ENCODE results near the gene BCAS3.

BCAS3 gene

DNA sequence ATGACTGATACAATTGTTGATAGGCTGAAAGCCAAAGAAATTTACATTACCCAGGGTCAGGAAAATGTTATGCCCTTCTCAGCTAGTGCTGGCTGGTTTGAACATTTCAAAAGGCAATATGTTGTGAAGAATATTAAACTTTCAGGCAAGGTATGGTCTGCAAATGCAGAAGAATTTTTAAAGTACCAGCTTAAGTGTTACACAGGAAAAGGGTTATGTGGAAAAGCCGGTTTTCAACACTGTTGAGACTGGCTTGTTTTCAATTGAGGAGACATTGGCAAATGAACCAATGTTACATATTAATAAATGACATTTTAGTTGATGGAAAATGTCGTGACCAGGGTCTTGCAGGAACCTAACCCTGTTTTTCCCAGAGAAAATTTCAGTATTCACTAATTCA lies 506.1 kb downstream of the BCAS3 start:
- DNase-seq (ENCODE audit: low read depth in 2 of 2, low spot score in 1 of 2), result no peak

DNA sequence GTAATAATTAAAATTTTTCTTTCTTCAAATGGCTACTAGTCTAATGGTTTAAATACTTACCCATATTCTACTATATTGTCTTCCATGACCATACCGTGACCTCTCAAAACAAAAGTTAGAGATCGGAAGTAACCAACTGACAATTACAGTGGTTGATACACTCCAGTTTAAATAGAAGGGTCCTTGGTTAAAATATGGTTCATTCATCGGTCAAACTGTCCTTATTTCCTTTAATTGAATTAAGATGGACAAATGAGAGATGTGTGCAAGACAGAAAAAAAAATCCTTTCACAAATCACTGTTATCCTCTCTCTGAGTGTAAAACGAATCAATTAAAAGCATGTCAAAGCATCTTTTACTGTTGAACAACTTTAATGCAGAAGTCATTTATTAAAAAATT lies 507.7 kb downstream of the BCAS3 start:
- DNase-seq (ENCODE audit: low read depth in 2 of 2, low spot score in 1 of 2), result no peak

DNA sequence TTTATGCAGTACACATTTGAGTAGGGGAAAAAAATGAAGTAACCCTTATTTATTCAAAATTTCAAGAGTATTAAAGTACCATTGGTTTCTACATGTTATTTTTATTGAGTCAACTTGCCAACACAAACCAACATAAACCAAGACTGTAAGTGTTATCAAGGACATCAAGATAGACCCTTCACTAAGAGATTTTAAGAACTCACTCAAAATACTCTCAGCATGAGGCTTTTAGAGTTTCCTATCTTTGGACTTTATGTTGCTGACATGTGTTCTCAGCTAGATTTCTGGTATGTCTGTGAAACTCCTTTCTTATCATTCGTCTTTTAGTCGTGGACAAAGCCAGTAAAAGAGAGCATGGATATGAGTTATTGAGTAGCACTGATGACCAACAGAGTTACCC lies 509.4 kb downstream of the BCAS3 start:
- DNase-seq (ENCODE audit: low read depth in 2 of 2, low spot score in 1 of 2), result no peak

DNA sequence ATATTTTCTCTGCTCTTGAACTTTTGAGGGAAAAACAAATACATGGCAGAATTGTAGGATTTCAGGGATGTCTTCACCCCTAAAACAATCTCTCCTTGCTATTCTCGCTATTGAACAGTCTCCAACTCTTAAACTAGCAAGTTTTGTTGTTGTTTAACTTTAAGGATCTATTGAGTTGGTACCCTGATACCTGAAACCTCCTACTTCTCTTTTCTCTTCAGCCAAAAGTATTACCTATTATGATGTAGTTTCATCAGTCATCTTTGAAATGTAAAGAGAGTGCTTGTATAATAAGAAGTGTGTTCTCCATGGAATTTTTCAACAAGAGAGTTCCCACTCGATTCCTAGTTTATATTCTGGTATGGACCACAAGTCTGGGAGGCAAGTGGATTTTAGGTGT lies 510.4 kb downstream of the BCAS3 start:
- DNase-seq (ENCODE audit: low read depth in 2 of 2, low spot score in 1 of 2), result no peak

DNA sequence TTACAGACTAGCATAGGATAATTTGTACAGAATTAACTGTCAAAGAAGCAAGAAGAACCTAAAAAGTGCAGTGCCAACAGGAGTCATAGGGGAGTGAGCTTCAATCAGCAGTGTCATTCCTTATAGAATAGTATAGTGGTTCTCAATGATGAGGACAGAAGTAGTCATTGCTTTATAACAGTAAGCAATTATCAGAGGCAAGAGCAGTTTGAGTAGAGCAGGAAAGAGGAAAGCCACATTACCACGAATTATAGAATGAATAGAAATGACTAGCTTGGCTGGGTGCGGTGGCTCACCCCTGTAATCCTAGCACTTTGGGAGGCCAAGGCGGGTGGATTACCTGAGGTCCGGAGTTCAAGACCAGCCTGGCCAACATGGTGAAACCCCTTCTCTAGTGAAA lies 512.3 kb downstream of the BCAS3 start:
- no peak for DNase-seq (ENCODE audit: low read depth in 2 of 2, low spot score in 1 of 2)

DNA sequence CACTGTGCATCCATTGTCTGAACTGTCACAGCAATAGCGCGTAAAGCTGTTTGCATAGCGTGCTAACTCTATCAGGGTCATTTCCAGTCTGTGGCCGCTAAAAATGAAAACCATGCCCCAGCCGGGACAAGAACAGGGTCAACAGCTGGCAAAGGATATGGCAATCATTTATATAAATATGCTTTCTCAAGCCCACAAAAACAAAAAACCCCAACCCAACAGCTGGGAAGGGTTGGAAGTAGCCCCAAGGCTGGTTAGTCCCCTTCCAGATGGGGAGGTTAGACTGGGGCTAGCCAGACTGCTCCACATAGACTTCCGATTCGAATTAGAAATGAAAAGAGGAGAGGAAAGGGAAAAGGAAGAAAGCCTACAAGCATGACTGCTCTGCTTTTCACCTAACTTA lies 518.7 kb downstream of the BCAS3 start:
- DNase-seq (ENCODE audit: low read depth in 2 of 2, low spot score in 1 of 2), result no peak

DNA sequence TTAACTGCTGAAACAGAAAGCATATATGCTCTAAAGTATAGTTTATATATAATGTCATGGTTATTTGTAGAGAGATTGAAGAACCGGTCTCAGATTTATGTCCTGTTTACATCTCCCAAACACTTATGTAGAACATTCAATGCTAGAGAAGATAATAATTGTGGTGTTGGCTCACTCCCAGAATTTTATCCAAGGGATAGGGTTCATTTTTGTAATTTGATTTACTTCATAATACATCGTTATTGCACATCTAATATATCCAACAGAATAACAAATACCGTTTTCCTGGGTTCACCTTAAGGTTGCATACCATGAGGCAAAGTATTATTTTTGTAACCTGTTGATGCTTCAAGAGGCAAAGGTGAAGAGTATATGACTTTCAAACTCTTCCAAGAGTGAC lies 519.1 kb downstream of the BCAS3 start:
- DNase-seq (ENCODE audit: low read depth in 2 of 2, low spot score in 1 of 2), result no peak

DNA sequence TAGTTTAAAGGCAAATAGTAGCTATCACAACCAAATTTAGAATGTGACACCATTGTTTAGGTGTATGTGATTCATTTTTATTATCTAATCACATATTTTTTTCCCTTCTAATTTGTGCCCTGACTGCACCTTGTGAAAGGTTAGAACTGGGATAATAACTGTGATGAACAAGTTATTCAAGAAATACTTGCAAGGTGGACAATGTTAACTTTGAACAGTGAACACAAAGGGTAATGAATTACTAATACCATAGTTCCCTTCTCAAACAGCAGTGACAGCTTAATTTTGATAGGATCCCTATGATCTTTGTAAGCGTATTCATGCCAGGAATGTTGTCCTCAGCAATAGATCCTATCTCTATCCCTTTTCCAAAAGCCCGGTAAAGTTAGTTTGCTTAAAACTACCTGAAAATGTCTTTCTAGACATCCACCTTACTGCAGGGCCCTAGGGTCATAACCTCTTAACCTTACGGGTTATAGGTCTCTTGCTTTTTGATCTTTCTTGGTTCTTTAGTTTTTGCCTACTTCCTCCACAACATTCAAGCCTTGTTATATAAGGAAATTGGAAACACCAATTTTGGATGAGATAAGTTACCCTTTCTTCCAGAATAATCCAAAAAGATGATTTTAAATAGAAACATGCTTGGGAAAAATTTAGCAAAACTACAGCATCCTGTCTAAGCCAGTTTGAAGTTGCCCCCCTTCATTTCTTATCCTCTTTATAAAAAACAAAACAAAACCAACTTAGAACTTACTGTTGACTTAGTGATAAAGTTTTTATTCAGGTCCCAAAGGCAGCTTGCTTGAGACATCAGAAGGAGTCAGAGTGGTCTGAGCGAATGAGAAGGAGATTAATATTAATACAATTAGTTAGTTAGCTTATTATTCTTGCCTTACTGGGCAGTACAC lies 522.0 kb downstream of the BCAS3 start:
- no peak for DNase-seq (ENCODE audit: low read depth in 2 of 2, low spot score in 1 of 2)

DNA sequence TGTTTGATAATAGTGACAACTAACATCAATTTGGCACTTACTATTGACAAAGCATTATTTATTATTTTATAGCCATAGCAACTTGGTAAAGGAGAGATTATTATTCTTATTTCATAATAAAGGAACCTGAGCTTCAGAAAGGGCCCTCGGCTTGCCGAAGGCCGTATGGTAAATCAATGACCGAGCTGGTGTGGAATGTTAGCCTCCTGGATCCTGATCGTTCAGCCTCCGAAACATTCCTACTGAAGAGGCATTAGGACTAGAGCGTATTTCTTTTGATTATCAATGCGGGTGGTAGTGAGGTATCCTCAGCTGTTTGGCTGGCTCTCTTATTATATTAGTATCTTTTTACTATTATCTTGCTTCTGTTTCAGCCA lies 522.7 kb downstream of the BCAS3 start:
- DNase-seq (ENCODE audit: low read depth in 2 of 2, low spot score in 1 of 2), result no peak

DNA sequence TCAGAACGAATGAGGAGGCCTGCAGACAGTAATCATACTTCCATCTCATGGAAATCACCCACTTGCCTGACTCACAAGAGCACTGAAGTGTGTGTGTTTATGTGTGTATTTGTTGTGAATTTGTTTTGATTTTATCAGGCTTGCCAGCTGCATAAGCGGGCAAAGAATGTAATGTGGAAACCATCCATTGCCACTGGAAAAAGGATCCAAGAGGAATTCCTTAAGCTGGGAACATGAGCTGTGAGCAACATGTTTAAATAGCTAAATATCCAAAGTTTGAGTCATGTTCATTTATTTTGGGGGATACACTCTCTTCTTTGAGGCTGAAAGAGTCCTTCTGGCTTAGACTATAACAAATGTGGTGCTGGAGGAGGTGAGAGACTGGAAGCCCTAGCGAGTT lies 523.6 kb downstream of the BCAS3 start:
- no peak for DNase-seq (ENCODE audit: low read depth in 2 of 2, low spot score in 1 of 2)

DNA sequence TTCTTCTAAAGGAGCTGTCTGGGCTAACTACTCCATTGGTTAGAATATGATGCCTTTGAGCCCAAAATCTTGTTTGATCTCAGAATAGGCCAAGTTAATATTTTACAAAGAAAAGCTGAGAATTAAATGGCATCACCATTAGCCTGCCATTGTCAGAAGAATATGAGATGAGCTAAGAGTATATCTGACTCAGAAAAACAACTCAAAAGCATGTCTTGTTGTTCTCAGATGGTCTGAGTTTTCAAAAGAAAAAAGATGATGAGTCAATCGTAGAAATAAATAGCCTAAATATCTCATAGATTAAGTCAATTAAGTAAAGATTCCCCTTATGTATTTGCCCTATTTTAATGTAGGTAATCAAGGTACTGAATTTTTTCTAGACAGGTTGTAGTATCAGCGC lies 524.9 kb downstream of the BCAS3 start:
- DNase-seq (ENCODE audit: low read depth in 2 of 2, low spot score in 1 of 2), result no peak

DNA sequence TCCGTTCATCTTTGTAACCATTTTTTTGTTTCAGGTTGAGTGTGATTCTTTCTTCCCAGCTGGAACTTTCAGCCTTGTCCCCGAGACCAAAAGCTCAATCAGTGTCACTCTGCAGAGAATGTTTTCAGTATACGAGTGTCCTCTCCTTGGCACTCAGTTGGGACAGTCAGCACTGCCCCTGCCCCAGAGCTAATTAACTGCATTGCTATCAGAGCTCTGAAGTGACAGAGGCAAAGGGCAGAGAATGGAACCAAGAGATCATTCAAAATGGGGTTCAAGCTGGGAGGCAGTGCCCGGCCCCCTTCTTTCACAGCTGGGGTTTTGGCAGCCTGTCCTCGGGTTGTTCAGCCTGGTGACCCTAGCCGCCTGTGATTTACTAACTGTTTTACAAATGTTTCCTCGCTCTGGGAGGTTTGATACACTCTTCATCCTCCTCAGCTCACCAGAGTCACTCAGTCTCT lies 526.0 kb downstream of the BCAS3 start:
- no peak for DNase-seq (ENCODE audit: low read depth in 2 of 2, low spot score in 1 of 2)

DNA sequence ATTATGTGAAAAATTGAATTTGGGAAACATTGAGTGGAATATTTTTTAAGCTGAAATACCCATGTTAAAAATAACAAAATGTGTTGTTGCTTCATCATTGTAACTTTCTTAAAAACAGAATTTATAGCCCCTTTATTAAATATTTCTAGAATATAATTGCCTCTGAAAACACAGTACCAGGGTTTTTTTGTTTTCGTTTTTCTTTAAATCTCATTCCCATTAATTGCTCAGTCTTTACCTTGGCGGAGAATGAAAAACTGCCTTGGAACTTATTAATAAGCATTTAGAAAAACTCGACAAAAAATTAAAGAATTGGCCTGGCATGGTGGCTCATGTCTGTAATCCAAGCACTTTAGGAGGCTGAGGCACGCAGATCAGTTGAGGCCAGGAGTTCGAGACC lies 526.8 kb downstream of the BCAS3 start:
- no peak for DNase-seq (ENCODE audit: low read depth in 2 of 2, low spot score in 1 of 2)

DNA sequence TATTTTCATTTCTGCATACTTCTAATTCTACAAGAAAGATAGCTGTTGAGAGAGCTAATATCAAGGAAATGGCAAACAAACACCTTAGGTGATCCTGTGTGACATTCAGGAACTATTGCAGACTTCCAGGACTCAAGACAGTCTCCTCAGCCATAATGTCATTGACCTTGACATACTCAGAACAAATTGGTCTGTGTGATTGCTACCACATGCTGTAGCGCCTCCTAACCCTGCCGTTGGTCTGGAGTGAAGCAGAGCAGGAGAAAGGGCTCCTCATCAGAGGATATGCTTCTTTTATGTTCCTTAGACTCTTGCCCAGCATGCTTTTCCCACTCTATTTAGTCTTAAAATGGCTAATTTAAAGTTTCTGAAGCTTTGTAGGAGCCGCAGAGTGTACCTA lies 527.8 kb downstream of the BCAS3 start:
- no peak for DNase-seq (ENCODE audit: low read depth in 2 of 2, low spot score in 1 of 2)

DNA sequence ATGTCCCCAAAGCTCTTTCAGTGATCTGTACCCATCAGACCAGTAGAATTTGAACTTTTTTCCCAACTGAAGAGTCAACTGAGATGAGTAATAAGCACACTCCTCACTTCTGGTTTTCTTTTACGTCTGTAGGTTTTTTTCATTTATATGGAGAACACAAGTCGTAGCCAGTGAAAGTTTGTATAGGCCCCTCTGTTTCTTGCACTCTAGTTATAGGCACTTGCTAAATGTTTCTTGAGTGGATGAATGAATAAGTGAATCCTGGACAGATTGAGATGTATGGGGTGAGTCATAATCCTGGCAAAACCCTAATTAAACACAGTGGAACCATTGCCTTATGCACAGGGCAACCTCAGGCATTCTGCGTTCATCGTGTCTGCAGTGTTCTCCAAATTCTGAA lies 528.3 kb downstream of the BCAS3 start:
- no peak for DNase-seq (ENCODE audit: low read depth in 2 of 2, low spot score in 1 of 2)

DNA sequence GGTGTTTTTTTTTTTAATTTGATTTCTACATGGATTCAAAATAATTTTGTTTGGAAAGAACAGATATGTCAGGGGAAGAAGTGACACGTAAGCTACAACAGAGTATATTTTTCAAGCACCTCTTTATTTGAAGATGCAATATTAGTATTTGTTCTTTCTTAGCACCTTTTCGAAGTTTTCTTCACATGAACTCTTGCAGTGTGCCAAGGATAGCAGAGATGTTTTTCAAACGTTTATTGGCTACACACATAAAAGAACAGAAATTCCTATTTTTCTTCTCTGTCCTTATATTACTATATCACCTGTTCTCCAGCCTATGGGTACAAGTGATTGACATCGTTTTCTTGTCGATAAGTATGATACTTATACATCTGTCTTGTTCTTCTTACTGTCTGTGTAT lies 529.3 kb downstream of the BCAS3 start:
- DNase-seq (ENCODE audit: low read depth in 2 of 2, low spot score in 1 of 2), result no peak

DNA sequence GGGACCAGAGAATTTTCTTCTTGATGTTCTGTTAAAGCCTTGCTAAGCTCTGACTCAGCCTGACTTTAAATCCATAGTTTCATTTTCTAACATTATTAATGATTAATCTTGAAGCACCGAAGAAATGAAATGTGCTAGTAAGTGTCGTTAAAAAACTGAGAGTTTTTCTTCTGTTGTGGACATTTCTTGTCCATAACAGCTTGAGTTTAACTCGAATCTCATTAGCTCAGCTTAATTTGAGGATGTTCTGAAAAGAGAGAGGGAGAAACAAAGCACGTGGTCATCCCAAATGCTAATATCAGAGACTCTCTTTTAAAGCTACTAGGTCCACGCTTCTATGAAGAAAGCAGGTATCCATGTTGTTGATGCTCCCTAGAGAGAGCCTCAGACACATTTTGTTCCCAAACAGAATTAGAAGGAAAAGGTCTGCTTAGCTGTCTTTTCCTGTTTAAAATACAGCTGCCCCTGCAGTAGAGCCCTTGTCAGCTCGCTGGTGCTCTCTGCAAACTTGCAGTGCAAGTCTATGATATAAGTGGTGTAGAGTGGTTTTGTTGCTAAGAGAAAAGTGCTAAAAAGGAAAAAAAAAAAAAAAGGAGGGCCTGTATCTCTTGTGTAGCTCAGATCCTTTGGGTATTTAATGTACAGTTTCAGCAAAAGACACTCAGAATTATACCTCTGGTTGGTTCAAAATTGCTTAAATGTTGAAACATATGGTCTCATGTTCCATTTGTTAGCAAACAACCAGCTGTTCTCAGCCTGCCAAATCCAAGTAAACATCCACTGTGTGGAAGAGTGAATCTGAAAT lies 530.9 kb downstream of the BCAS3 start:
- DNase-seq (ENCODE audit: low read depth in 2 of 2, low spot score in 1 of 2), result no peak

DNA sequence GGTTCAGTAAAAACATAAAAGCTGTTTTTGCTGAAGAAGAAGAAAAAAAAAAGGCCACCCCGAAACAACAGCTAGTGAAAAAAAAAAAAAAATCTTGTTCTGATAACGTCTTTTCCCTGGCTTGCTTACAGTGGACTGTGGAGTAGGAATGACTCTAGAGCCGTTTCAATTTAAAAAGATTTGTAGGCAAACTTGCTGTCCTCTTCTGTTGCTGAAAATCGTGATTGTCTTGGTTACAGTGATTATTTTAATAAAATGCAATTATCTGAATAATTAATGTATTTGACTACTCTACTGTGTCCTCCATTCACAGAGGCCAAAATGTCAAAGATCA lies 531.4 kb downstream of the BCAS3 start:
- no peak for DNase-seq (ENCODE audit: low read depth in 2 of 2, low spot score in 1 of 2)

DNA sequence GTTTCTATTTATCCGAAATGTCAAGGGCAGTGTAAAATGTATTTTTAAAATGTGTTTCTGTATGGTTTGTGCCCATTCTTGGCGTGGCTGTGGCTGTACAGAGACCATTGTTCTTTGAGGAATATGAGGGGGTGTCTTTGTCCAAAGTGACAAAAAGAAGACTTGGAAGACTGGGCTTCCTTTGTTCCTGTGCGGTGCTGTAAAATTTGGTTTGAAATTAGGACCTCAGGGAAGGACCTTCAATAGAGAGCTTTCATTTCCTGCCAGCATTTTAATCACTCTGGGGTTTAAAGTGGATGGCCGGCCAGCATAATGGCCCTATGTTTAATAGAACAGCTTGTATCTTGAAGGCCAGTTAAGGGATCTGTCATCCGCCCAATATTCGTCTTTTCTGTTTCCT lies 531.9 kb downstream of the BCAS3 start:
- no peak for DNase-seq (ENCODE audit: low read depth in 2 of 2, low spot score in 1 of 2)

DNA sequence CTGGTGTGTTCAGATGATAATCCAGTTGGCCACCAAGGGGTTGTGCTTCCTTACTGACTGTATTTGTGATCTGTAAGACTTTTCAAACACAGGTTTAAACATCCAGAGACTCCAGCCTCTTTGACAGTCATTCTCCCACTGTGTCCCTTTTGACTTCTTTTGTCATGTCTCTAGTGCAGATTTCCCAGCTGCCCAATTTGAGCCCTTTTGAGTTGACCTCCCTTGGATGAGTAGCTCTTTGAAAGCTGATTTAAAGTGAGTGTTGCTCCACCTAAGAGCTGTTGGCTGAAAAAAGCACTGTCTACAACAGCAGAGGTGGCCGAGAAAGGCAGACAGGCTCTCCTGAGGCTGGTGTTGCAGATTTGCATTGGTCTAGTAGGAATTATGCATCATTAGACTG lies 533.6 kb downstream of the BCAS3 start:
- DNase-seq (ENCODE audit: low read depth in 2 of 2, low spot score in 1 of 2), result no peak

DNA sequence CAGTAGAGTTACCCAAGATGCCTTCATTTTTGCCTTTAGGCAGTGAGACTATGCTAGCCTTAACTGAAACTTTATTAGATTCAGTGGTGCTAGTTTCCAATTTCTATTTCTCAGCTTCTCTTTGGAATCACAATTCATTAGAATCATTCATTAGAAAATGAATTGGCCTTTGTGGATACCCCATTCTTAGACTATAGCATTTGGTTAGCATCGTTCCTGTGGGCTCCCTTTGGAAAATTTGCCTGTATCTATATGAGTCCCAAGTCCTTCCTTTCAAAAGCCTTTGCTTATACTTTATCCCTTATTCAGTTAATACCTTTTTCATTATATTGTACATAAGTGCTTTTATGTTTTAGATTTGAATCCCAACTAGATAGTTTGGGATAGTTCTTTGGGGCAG lies 535.0 kb downstream of the BCAS3 start:
- DNase-seq (ENCODE audit: low read depth in 2 of 2, low spot score in 1 of 2), result no peak

DNA sequence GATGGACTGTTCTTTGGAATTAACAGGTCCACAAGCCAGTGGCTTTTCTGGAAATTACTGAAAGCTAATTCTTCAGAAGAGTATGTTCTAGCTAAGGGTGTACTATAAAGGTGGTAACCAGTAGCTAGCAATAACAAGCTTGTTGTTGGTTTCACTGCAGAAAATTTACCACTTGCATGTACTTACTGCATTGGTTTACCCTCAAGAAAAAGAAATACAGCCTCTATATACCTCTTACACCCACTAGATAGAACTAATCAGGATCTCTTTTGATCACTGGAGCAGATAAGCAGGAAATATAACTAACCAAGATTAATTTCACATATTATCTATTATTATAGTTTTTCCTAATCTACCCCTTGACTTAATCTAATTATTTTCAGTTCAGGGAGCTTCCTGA lies 537.1 kb downstream of the BCAS3 start:
- DNase-seq (ENCODE audit: low read depth in 2 of 2, low spot score in 1 of 2), result no peak

DNA sequence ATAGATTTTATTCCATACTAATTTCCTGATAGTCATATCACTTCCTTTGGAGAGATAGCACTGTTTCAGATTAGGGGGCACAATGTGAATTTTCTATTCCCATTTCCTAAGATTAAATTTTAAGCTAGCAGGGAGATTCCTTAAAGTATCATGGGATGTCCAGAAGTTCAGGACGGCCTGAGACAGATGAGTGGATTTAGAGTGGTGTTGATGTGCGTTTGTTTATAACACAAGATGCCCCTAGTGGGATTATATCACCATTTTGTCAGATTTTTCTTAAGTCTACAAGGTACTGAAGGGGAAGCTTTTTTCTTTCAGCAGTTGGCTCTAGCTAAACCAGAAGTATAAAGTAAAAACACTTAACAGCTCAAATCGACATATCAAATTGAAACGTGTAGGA lies 538.4 kb downstream of the BCAS3 start:
- no peak for DNase-seq (ENCODE audit: low read depth in 2 of 2, low spot score in 1 of 2)

Data from stimulated activated CD8-positive, alpha-beta memory T cell treated with anti-CD3 and anti-CD28 coated beads, Interleukin-4, amount 100 ng/mL, for 1 hour (primary cell).